Non-pigmented ciliary epithelial cell (primary cell): ENCODE data around the gene TMCC1.
"Not testable (repeated sequence)": the region's sequence is repeated elsewhere in the genome, so short reads cannot be mapped to it uniquely, and the experiment has no call there.

Experiments used
- DNase-seq: peaks from one replicate; pipeline ENCODE4 v3.0.0-alpha.2; 2010; ENCODE audit warnings: low read depth

The TMCC1 gene

GRCh38 chr3:129622933-129623332, 270.6 kb downstream of the TMCC1 start:
- no peak for DNase-seq

DNA sequence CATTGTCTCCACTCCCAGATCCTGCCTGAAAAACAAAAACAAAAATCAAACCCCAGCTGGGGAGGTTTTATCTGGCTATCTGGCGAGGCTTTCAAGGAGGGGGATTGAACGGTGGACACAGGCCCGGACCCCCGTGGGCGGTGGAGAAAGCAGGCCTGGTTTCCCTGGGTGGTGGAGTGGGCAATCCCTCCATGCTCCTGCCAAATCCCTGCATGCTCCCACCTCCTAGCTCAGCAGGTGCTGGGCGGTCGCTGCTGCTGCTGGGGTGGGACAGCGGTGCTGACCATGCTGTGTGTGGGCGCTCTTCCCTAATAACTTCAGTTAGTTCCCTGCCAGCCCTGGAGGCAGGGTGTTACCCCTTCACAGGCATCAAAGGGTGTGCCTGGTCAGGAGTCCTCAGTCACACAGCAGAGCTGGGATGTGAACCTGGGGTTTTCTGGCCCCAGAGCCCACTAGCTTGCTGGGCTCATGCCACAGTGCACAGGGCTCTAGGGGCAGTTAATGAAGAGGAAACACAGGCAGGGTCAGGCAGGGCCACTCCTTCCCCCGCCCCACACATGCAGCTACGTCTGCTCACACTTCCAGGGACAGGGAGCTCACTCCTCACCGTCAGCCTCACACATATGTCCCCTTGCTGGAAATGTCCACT, 271.2 kb downstream of the TMCC1 start:
- DNase-seq = no peak

GRCh38 chr3:129621626-129622225, 271.8 kb downstream of the TMCC1 start:
- DNase-seq = no peak

- no peak for DNase-seq
Measured at GRCh38 chr3:129620828-129621559, 272.5 kb downstream of the TMCC1 start.

- DNase-seq = no peak
Measured at GRCh38 chr3:129619726-129620162, 273.8 kb downstream of the TMCC1 start.

DNA sequence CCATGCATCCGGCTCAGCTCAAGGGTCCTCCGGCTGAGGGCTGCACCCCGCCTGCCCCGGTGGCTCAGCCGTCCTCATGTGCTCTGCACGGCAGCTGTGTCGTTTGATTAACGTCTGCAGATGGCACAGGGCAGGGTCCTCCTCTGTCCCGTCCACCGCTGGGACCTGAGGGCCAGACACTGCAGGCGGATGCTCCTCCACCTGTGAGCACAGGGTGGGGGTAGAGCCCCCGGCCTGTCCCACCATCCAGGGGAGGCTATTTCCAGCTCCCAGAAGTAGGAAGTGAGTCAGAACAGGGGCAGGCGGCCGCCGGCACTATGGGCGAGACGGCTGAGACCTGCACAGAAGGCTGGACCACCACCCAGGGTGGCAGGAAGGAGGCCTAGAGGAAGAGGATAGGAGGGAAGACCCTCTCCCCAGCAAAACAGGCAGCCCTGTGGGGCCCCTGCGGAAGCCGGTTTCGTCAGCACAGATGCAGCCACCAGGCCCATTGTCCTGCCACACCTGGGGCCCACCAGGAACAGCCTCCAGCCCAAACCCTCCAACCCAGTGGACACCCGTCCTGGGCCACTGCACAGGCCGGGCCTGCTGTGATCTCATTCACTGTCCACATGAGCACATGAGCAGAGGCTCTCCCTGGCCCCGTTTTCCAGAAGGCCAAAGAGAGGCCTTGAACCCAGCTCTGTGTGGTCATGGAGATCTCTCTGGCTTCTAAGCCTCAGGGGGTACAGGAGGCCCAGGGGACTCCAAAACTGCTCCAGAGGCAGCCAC, 274.4 kb downstream of the TMCC1 start:
- DNase-seq = no peak

DNA sequence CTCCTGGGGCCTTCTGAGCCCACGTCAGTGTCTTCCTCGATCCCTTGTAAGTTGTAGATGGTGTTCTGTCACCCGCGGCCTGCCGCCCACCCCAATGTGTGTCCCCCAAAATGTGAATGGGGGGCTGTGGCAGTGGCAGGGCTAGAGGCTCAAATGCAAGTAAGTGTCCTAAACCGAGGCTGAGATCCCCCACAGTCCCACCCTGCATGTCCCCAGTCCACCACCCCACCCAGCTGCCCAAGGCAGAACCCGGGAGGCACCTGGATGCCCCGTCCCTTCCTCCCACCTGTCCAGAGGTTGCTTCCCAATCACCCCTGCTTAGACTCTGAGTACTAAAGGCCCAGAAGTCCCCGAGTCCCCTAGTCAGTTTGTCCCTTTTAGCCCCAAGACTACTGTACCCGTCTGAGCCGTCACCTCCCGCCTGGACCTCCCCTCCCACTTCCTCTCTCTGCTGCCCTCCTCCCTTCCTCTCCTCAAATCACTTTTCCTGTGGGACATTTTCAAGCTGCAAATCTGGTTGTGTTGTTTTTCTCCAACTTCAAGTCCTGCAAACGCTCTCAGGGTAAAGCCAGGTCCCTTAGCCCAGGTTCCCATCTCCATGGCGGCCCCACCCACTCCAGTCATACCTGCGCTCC, 275.2 kb downstream of the TMCC1 start:
- DNase-seq = no peak

DNA sequence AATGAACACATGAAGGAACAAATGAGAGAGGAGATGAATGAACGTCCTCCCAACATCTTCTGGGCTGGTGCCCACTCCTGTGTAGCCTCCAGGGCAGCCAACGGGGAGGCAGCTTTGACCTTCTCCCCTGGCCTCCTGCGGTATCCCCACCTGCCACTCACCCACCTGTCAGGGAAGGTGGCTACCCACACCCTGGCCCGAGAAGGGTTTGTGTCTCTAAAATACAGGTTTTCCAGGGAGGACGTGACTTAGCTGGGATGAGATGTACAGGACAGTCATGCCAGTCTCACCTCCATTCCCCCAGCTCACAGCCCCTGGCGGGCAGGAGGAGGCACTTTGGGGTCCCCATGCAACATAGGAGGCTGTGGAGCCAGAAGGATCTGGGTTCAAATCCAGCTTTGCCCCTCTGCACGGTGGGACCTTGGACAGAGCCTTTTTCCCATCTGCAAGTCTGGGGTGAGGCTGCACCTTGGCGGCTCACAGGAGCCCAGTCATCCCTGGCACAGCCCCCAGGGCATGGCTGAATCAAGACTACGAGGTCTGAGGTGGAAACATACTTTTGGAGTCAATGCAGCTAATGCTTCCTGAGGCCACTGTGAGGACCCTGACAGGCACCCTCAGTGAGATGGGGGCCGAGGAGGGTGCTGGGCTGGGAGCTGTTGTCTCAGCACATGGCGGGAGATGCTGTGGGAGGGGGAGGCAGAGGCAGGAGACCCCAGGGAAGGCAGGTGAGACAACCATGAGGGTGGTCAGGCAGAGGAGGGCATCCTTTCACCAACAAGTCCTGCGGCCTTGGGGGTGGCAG, 275.9 kb downstream of the TMCC1 start:
- no peak for DNase-seq

DNA sequence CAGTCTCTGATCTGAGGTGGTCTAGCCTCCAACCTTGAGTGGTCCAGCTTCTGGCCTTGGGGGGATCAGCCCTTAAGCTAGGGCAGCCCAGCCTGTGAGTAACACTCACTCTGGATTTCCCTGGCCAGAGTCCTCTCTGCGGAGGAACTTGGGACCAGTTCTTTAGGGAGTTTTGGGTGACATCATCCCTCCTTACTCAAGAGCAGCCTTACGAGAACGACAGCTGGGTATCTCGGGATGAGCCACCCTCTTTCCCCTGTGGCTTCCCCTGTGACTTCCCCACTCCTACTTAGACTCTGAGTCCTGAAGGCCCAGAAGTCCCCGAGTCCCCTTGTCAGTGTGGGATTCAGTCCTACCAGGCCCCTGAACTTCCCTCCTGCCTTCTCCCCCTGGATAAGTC, 276.8 kb downstream of the TMCC1 start:
- DNase-seq = no peak

- DNase-seq = no peak
Measured at GRCh38 chr3:129616291-129616690, 277.2 kb downstream of the TMCC1 start.

GRCh38 chr3:129615751-129616281, 277.7 kb downstream of the TMCC1 start:
- DNase-seq = no peak

- no peak for DNase-seq
Measured at GRCh38 chr3:129614927-129615363, 278.6 kb downstream of the TMCC1 start.

- no peak for DNase-seq
Measured at GRCh38 chr3:129614435-129614834, 279.1 kb downstream of the TMCC1 start.

- DNase-seq = no peak
Measured at GRCh38 chr3:129613367-129613740, 280.2 kb downstream of the TMCC1 start.

DNA sequence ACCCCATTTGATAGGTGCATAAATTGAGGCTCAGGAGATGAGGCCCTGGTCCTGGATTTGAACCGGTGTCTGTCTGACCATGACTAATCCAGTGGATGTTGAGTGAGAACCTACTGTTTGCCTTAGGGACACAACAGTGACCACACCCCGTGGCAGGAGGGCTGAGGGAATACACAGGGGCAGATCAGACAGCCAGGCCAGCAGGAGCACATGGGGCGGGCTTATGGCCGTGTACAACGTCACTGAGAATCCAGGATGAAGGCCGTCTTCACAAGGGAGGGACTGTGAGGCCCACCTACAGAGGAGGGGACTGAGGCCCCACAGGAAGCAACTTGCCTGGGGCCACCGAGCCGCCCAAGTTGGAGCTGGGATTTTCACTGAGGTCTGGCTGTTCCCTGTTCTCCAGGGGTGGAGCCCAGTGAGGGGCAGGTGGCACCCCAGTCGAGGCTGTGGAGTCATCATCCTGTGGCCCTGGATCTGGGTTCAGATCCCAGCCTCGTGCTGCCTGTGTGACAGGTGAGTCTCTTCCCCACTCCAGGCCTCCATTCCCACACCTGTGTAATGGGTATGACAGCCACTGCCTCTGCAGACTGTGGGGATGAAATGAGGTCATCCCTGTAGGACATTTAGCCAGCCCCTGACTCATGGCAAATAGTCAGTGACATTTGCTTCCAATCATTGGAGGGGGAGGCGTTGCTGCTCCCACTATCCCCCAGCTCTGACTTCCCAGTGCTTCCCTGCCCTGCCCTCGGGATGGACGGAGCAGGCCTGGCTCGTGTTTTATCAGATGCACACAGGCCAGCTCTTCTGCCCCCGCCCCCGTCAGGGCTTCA, 280.8 kb downstream of the TMCC1 start:
- no peak for DNase-seq

GRCh38 chr3:129611812-129612533, 281.5 kb downstream of the TMCC1 start:
- no peak for DNase-seq

GRCh38 chr3:129611446-129611800, 282.1 kb downstream of the TMCC1 start:
- DNase-seq = no peak

DNA sequence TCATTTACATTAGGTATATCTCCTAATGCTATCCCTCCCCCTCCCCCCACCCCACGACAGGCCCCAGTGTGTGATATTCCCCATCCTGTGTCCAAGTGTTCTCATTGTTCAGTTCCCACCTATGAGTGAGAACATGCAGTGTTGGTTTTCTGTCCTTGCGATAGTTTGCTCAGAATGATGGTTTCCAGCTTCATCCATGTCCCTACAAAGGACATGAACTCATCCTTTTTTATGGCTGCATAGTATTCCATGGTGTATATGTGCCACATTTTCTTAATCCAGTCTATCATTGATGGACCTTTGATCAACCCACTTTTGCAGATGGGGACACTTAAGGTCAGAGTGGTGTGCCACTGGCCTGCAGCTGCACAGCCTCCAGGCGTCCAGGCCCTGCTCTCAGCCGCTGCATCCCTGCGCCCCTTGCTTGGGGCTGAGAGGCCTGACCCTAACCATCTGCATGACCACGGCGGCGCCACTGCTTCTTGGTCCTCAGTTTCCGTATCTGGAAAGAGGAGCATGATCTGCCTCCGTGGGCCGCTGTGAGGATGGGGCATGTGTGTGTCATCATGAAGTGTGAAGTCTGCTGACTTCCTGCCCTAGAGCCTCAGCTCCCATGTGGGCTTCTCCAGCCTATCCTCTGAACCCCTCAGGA, 282.6 kb downstream of the TMCC1 start:
- DNase-seq = not testable (repeated sequence)

GRCh38 chr3:129610276-129610675, 283.2 kb downstream of the TMCC1 start:
- DNase-seq = no peak
